PC-9 (cell line): Measurements from ENCODE around the gene SPOCK3. TPM values are rescaled to one million over a fixed set of nuclear protein-coding genes. Genes with fewer than 3 reads are reported as not detected.

ENCODE experiments used
- BruUV-seq: library from RNA; stranded (reverse); fragments of 400-500 nt; replicated peaks from 2 replicates; lab custom pipeline; 2021; lab: Mats Ljungman, UMichigan
- CTCF ChIA-PET: fragments of 300-600 bp; sonication (Branson Sonifier 250); formaldehyde crosslinking; loops from one replicate; lab custom pipeline; 2022; ENCODE audit warnings: antibody characterized with exemption; lab: Charles Lee
- POLR2A ChIA-PET: fragments of 300-600 bp; sonication (Branson Sonifier 250); formaldehyde crosslinking; loops from one replicate; lab custom pipeline; 2022; ENCODE audit warnings: antibody characterized with exemption; ENCODE audit not compliant: unreplicated experiment; lab: Charles Lee
- DNase-seq, 2 experiments: peaks; one replicate each; pipeline versions ENCODE4 v3.0.0 to v3.0.0-alpha.2; 2015 to 2022; ENCODE audit warnings: mixed read lengths in 1 of 2
- H2AFZ ChIP-seq: fragments of 200-600 bp; sonication (generic); 2 replicates; pipeline ENCODE4 v1.8.1; 2017; ENCODE audit warnings: antibody characterized with exemption
- H3F3A ChIP-seq: fragments of 200-600 bp; sonication (generic); 2 replicates; pipeline ENCODE4 v1.8.1; 2017; ENCODE audit warnings: antibody characterized with exemption, mild to moderate bottlenecking, low read depth; ENCODE audit not compliant: insufficient read depth
- H3K27ac ChIP-seq: fragments of 200-600 bp; sonication (generic); 2 replicates; pipeline ENCODE4 v1.6.1; 2016; ENCODE audit warnings: mixed run types
- H3K27me3 ChIP-seq: fragments of 200-600 bp; sonication (generic); 2 replicates; pipeline ENCODE4 v1.6.1; 2016; ENCODE audit warnings: low read depth, mixed run types; ENCODE audit not compliant: insufficient read depth
- H3K36me3 ChIP-seq: fragments of 200-600 bp; sonication (generic); 2 replicates; pipeline ENCODE4 v1.6.1; 2016; ENCODE audit warnings: low read depth, mixed run types
- H3K4me1 ChIP-seq: fragments of 200-600 bp; sonication (generic); replicated peaks from 2 replicates; pipeline ENCODE4 v1.6.1; 2016; ENCODE audit warnings: mixed run types; ENCODE audit not compliant: insufficient read depth
- H3K4me2 ChIP-seq: fragments of 200-600 bp; sonication (generic); 2 replicates; pipeline ENCODE4 v1.6.1; 2017; ENCODE audit warnings: mixed run types
- H3K4me3 ChIP-seq: fragments of 200-600 bp; sonication (generic); 2 replicates; pipeline ENCODE4 v1.6.1; 2016; ENCODE audit warnings: mixed run types
- H3K79me2 ChIP-seq: fragments of 200-600 bp; sonication (generic); 2 replicates; pipeline ENCODE4 v1.6.1; 2017; ENCODE audit warnings: low read depth, mixed run types
- H3K9me2 ChIP-seq: fragments of 200-600 bp; sonication (generic); 2 replicates; pipeline ENCODE4 v1.8.1; 2017; ENCODE audit warnings: mild to moderate bottlenecking; ENCODE audit not compliant: insufficient read depth
- H3K9me3 ChIP-seq: fragments of 200-600 bp; sonication (generic); 2 replicates; pipeline ENCODE4 v1.8.1; 2016; ENCODE audit warnings: low read depth; ENCODE audit not compliant: insufficient read depth
- H4K20me1 ChIP-seq: fragments of 200-600 bp; sonication (generic); 2 replicates; pipeline ENCODE4 v1.8.1; 2017; ENCODE audit not compliant: insufficient read depth
- EZH2 ChIP-seq: fragments of 200-600 bp; sonication (generic); IDR thresholded peaks from 2 replicates; pipeline ENCODE4 v1.8.0; 2017; ENCODE audit warnings: antibody characterized with exemption, low read depth
- intact Hi-C: fragments of 100-400 bp; cut with micrococcal nuclease; formaldehyde crosslinking; loops from one replicate; pipeline ENCODE4 v1.10.0; 2022; ENCODE audit not compliant: unreplicated experiment
- total RNA-seq: library from RNA; stranded (reverse); gene quantifications from 2 replicates; pipeline ENCODE4 v1.2.3, GENCODE V29; 2021
- TF ChIP-seq, protein P1 (sequence below): fragments of 200-600 bp; sonication (generic); conservative IDR thresholded peaks from 2 replicates; pipeline ENCODE4 v1.6.1; 2017; ENCODE audit warnings: mixed run types, antibody characterized with exemption, mild to moderate bottlenecking, moderate library complexity

SPOCK3 gene
- total RNA-seq, 1 experiment from 2014 or later: not detected

DNA sequence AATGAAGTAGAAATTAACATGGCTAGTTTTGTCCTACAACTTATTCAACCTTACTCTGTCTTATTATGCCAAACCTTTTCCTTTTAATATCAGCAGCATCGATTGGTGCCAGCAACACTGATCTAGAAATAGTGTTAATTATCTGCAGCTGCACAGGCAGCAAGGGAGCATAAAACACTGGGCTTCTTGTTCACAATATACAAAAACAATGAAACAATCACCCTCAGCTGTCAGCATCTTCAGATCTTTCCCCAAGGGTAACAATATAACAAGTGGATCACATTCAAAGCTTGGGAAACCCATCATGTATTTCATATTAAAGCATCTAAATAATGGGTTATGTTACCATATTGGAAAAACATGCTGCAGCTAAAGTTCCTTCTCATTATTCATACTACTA, 238.1 kb downstream of the SPOCK3 start:
- no peak overlapping the region for H3K4me3 ChIP-seq
- no peaks in the 10 kb centered on the region for H3K27me3 ChIP-seq
- H3K27ac ChIP-seq: no peak overlapping the region
- H3K9me2 ChIP-seq: no peaks in the 10 kb centered on the region
- H3K4me2 ChIP-seq: no peak overlapping the region
- peaks cover 10% of the 10 kb centered on the region; the same call in 1 of the 2 replicates for H3F3A ChIP-seq
- H3K79me2 ChIP-seq: no peaks in the 10 kb centered on the region
- H3K4me1 ChIP-seq: peaks cover 6% of the 10 kb centered on the region; the same call in 1 of the 2 replicates
- DNase-seq: no peak
- no TSS peak for BruUV-seq
- no peaks in the 10 kb centered on the region for H4K20me1 ChIP-seq
- no peaks in the 10 kb centered on the region for H3K36me3 ChIP-seq
- ChIA-PET POLR2A (no interaction called here), CTCF (no interaction called here)
- no peak for TF ChIP-seq EZH2
- TF ChIP-seq, protein P1, sequence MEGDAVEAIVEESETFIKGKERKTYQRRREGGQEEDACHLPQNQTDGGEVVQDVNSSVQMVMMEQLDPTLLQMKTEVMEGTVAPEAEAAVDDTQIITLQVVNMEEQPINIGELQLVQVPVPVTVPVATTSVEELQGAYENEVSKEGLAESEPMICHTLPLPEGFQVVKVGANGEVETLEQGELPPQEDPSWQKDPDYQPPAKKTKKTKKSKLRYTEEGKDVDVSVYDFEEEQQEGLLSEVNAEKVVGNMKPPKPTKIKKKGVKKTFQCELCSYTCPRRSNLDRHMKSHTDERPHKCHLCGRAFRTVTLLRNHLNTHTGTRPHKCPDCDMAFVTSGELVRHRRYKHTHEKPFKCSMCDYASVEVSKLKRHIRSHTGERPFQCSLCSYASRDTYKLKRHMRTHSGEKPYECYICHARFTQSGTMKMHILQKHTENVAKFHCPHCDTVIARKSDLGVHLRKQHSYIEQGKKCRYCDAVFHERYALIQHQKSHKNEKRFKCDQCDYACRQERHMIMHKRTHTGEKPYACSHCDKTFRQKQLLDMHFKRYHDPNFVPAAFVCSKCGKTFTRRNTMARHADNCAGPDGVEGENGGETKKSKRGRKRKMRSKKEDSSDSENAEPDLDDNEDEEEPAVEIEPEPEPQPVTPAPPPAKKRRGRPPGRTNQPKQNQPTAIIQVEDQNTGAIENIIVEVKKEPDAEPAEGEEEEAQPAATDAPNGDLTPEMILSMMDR: no peak
- no peak overlapping the region for H2AFZ ChIP-seq
- intact Hi-C loops: no loop called here
- H3K9me3 ChIP-seq: no peaks in the 10 kb centered on the region

DNA sequence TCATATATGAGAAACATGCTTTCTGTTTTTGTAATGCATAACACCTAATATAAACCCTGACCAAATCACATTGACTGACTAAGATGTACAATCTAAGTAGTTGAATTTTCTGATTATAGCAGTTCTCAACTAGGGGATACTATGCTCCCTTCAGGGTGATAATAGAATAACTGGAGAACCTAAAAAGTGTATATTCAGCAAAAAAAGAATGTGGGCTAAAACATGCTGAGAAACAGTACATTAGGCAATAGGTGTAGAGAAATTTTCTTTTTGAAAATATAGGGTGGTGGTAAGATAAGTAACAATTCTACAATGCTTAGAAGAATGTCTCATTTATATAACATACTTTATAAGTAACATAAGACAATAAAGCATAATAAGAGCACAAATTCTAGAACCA, 239.6 kb downstream of the SPOCK3 start:
- TF ChIP-seq, protein P1: no peak
- no peak for TF ChIP-seq EZH2
- Histone ChIP-seq H3K27me3 (no peaks in the 10 kb centered on the region), H3K4me2 (no peak overlapping the region), H4K20me1 (no peaks in the 10 kb centered on the region), H3F3A (peaks cover under 1% of the 10 kb centered on the region; the same call in 1 of the 2 replicates), H3K9me3 (no peaks in the 10 kb centered on the region), H3K79me2 (no peaks in the 10 kb centered on the region), H3K4me3 (no peak overlapping the region), H3K27ac (no peak overlapping the region), H3K4me1 (no peaks in the 10 kb centered on the region; the same call in 1 of the 2 replicates), H2AFZ (no peak overlapping the region), H3K9me2 (no peaks in the 10 kb centered on the region), H3K36me3 (no peaks in the 10 kb centered on the region)
- intact Hi-C loops: no loop called here
- ChIA-PET POLR2A (no interaction called here), CTCF (no interaction called here)
- no peak for DNase-seq
- BruUV-seq: no TSS peak

DNA sequence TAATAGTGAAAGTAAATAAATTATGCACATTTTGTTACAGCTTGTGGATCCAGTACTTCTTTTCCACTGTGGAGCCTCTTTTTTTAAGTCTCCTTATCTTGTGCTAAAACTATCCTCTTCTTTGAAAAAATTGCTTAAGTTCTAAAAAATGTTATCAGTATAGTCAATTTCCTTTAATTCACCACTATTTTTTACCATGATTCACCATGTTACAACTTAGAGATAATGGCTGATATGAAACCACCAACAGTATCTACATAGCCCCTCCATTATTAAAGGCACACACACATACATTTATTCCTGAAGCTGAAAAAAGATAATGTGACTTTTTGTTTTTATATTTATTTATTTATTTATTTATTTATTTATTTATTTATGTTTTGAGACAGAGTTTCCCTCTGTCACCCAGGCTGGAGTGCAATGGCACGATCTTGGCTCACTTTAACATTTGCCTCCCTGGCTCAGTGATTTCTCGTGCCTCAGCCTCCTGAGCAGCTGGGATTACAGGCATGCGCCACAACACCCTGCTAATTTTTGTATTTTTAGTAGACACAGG, 243.2 kb downstream of the SPOCK3 start:
- no peak overlapping the region for H3K4me3 ChIP-seq
- no peak for DNase-seq
- no TSS peak for BruUV-seq
- H3F3A ChIP-seq: no peaks in the 10 kb centered on the region
- no peaks in the 10 kb centered on the region for H3K4me1 ChIP-seq
- no peak for TF ChIP-seq EZH2
- TF ChIP-seq, protein P1: no peak
- no peaks in the 10 kb centered on the region for H3K9me2 ChIP-seq
- H3K36me3 ChIP-seq: no peaks in the 10 kb centered on the region
- H3K27me3 ChIP-seq: no peaks in the 10 kb centered on the region
- H3K4me2 ChIP-seq: no peak overlapping the region
- H3K79me2 ChIP-seq: no peaks in the 10 kb centered on the region
- H3K9me3 ChIP-seq: no peaks in the 10 kb centered on the region
- H4K20me1 ChIP-seq: no peaks in the 10 kb centered on the region
- no peak overlapping the region for H3K27ac ChIP-seq
- ChIA-PET CTCF (interaction anchor here (0.6 kb wide), 1 partner anchor 183 kb away, joined by 5 read pairs; no protein-coding TSS in a partner anchor), POLR2A (no interaction called here)
- intact Hi-C loops: no loop called here
- H2AFZ ChIP-seq: no peak overlapping the region
